Stimulated activated CD4-positive, alpha-beta T cell treated with anti-CD3 and anti-CD28 coated beads, Interleukin-2, amount 100 ng/mL, for 48 hours (primary cell): ENCODE measurements around the gene CNTNAP2.
"Not testable (repeated sequence)": the region's sequence is repeated elsewhere in the genome, so short reads cannot be mapped to it uniquely, and the experiment has no call there.

Source experiments
- DNase-seq, 2 donors: peaks; one replicate each; pipeline ENCODE4 v3.0.0-alpha.2; 2020

CNTNAP2 gene

GRCh38 chr7:147593271-147594057, 1476.9 kb downstream of the CNTNAP2 start:
- DNase-seq, result no peak

- DNase-seq, result no peak
Measured at GRCh38 chr7:147595042-147595441, 1478.4 kb downstream of the CNTNAP2 start.

GRCh38 chr7:147598687-147599086, 1482.1 kb downstream of the CNTNAP2 start:
- not testable (repeated sequence) for DNase-seq

GRCh38 chr7:147605323-147605722, 1488.7 kb downstream of the CNTNAP2 start:
- no peak for DNase-seq

- DNase-seq, result no peak
Measured at GRCh38 chr7:147607157-147607800, 1490.7 kb downstream of the CNTNAP2 start.

GRCh38 chr7:147611431-147611830, 1494.8 kb downstream of the CNTNAP2 start:
- no peak for DNase-seq

- DNase-seq, result no peak
Measured at GRCh38 chr7:147635288-147635687, 1518.7 kb downstream of the CNTNAP2 start.

GRCh38 chr7:147636553-147636952, 1520.0 kb downstream of the CNTNAP2 start:
- DNase-seq, result no peak

- no peak for DNase-seq
Measured at GRCh38 chr7:147638566-147638965, 1522.0 kb downstream of the CNTNAP2 start.

- DNase-seq, result no peak
Measured at GRCh38 chr7:147639037-147639436, 1522.4 kb downstream of the CNTNAP2 start.

GRCh38 chr7:147639751-147640150, 1523.2 kb downstream of the CNTNAP2 start:
- DNase-seq, result no peak

GRCh38 chr7:147640821-147641220, 1524.2 kb downstream of the CNTNAP2 start:
- no peak for DNase-seq

- DNase-seq, result no peak
Measured at GRCh38 chr7:147646568-147646967, 1530.0 kb downstream of the CNTNAP2 start.

- no peak for DNase-seq
Measured at GRCh38 chr7:147650991-147651390, 1534.4 kb downstream of the CNTNAP2 start.

- no peak for DNase-seq
Measured at GRCh38 chr7:147651601-147652000, 1535.0 kb downstream of the CNTNAP2 start.

GRCh38 chr7:147653456-147653855, 1536.9 kb downstream of the CNTNAP2 start:
- no peak for DNase-seq

- DNase-seq, result no peak
Measured at GRCh38 chr7:147658392-147658967, 1541.9 kb downstream of the CNTNAP2 start.

- no peak for DNase-seq
Measured at GRCh38 chr7:147659036-147659995, 1542.7 kb downstream of the CNTNAP2 start.

- no peak for DNase-seq
Measured at GRCh38 chr7:147664541-147664940, 1547.9 kb downstream of the CNTNAP2 start.

GRCh38 chr7:147670759-147671158, 1554.2 kb downstream of the CNTNAP2 start:
- no peak for DNase-seq

GRCh38 chr7:147674705-147675104, 1558.1 kb downstream of the CNTNAP2 start:
- no peak for DNase-seq

GRCh38 chr7:147678943-147679342, 1562.3 kb downstream of the CNTNAP2 start:
- DNase-seq, result no peak

- DNase-seq, result no peak
Measured at GRCh38 chr7:147681530-147681929, 1564.9 kb downstream of the CNTNAP2 start.
